ENCODE results near the gene C2.
"Not testable (repeated sequence)": the region's sequence is repeated elsewhere in the genome, so short reads cannot be mapped to it uniquely, and the experiment has no call there.

The C2 gene

GRCh38 chr6:31898383-31899011 lies 29.0 kb upstream of the C2 start:
- peak in 17 of 58 donors; percentile 7 to 50 (median 31) for DNase-seq

- no peak for DNase-seq
Observed at GRCh38 chr6:31899215-31899614, 28.3 kb upstream of the C2 start.

GRCh38 chr6:31899882-31900722 lies 27.4 kb upstream of the C2 start:
- DNase-seq, result no peak

- peak in 18 of 58 donors; percentile 12 to 60 (median 49) for DNase-seq
Observed at GRCh38 chr6:31900917-31901414, 26.6 kb upstream of the C2 start.

GRCh38 chr6:31901415-31901952 lies 26.0 kb upstream of the C2 start:
- peak in 41 of 58 donors; percentile 11 to 81 (median 69) for DNase-seq

GRCh38 chr6:31901953-31902643 lies 25.4 kb upstream of the C2 start, which contains the start of gene ZBTB12:
ZBTB12 (minus strand) TSS chr6:31902086; CDS start chr6:31901305, 781 bp downstream.
- peak; percentile 56 to 97 (median 94) for DNase-seq

GRCh38 chr6:31903957-31904356 lies 23.6 kb upstream of the C2 start:
- no peak for DNase-seq

GRCh38 chr6:31905041-31905440 lies 22.5 kb upstream of the C2 start:
- DNase-seq, result no peak

GRCh38 chr6:31906122-31906521 lies 21.4 kb upstream of the C2 start:
- no peak for DNase-seq

- DNase-seq, result not testable (repeated sequence)
Observed at GRCh38 chr6:31906727-31907126, 20.8 kb upstream of the C2 start.

- no peak for DNase-seq
Observed at GRCh38 chr6:31907158-31907813, 20.2 kb upstream of the C2 start.

- DNase-seq, result not testable (repeated sequence)
Observed at GRCh38 chr6:31908255-31908654, 19.3 kb upstream of the C2 start.

- DNase-seq, result no peak
Observed at GRCh38 chr6:31908791-31909190, 18.7 kb upstream of the C2 start.

GRCh38 chr6:31909298-31909697 lies 18.2 kb upstream of the C2 start:
- not testable (repeated sequence) for DNase-seq

- DNase-seq, result no peak
Observed at GRCh38 chr6:31911826-31912585, 15.5 kb upstream of the C2 start.

- DNase-seq, result no peak
Observed at GRCh38 chr6:31915351-31915750, 12.2 kb upstream of the C2 start.

GRCh38 chr6:31915756-31916155 lies 11.8 kb upstream of the C2 start:
- no peak for DNase-seq

- DNase-seq, result no peak
Observed at GRCh38 chr6:31918069-31918720, 9.3 kb upstream of the C2 start.

- DNase-seq, result no peak
Observed at GRCh38 chr6:31919624-31920303, 7.8 kb upstream of the C2 start.
